ENCODE measurements around the gene ZGPAT. TPM values are rescaled to one million over a fixed set of nuclear protein-coding genes. Genes with fewer than 3 reads are reported as not detected.

ZGPAT gene
- total and polyA plus RNA-seq, 2 of the 8 experiments (the other 6 are each of a cell fraction or from before 2014, with no cell fraction given) = 14.5 to 21.4 TPM

DNA sequence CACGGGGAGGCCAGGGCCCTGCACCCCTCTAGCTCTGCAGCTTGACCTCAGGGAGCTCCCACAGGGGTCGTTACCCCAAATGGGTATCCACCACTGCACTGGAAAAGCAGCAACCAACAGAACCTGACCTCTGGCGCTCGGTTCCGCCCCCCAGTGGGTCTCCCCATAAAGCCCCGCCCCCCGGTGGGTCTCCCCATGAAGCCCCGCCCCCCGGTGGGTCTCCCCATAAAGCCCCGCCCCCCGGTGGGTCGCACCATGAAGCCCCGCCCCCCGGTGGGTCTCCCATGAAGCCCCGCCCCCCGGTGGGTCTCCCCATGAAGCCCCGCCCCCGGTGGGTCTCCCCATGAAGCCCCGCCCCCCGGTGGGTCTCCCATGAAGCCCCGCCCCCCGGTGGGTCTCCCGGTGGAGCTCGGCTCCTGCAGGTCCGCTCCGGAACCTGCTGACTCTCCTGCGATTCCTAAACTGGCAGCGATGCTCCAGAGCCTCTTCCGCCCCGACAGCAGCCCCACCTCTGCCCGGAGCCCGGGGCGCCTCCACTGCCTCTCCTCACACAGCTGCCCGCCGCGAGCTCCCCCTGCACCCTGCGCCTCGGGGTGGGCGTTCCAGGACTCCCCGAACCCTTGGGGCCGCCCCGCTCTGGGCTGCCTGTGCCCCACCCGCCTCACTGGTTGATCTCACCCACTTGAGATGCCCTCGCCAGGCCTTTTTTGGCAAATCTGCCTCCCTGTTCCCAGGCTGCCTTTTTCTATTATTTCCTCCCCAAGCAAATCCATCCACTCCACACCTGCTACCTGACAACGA, 43.8 kb downstream of the ZGPAT start (continued):
- TF ChIP-seq RAD21 (IDR thresholded peaks at IDR 0.05 in 1 of 2, conservative IDR thresholded peaks at IDR 0.05 in 1 of 2; ENCODE audit: low read depth in 2 of 2, low read length in 2 of 2) (no peak), ZNF274 (IDR thresholded peaks at IDR 0.05; ENCODE audit: borderline replicate concordance, extremely low read depth, low read length) (no peak), SUZ12 (IDR thresholded peaks at IDR 0.05; ENCODE audit: low read length) (no peak), CBX8 (IDR thresholded peaks at IDR 0.05; ENCODE audit: borderline replicate concordance, low read depth, low read length) (no peak), KDM5A (IDR thresholded peaks at IDR 0.05; ENCODE audit: low read length) (no peak), SIX5 (IDR thresholded peaks at IDR 0.05; ENCODE audit: low read depth, low read length) (no peak), NRF1 (IDR thresholded peaks at IDR 0.05; ENCODE audit: low read depth, low read length) (no peak)

Data from H1 (cell line).